ENCODE results near the gene MAP7D1. TPM values are rescaled to one million over a fixed set of nuclear protein-coding genes. Genes with fewer than 3 reads are reported as not detected.
A peak's percentile ranks its signal among the peaks of the same experiment; 100 is the strongest.
"Not testable (repeated sequence)": the region's sequence is repeated elsewhere in the genome, so short reads cannot be mapped to it uniquely, and the experiment has no call there.

The MAP7D1 gene
- total RNA-seq, 1 donor from 2014 or later: 183 TPM

DNA sequence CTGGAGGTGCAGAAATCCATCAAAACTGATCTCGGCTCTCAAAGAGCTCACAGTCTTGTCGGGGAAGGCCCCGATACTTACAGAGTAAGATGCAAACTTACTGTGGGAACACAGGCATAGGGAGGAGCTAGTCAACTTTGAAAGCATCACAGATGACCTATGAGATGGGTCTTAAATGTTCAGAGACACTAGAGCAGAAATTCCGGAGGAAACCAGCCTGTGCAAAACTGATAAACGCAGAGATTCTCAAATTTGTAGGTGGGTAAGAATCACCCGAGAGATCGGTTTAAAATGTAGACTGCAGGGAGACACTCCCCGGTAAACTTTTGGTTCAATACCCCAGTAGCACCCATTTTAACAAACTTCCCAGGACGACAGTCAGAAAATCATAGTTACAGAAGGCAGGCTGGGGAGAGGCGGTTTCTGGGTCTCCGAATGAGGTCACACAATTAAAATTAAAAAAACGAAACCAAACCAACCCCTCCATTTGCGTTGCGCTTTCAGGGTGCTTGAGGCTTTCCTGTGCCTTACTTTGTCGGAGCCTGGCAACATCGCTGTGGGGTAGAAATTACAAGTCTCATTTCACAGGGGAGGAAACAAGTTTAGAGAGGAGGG is 67.5 kb downstream of the MAP7D1 start:
- DNase-seq (ENCODE audit: low read depth): no peak
- Histone ChIP-seq H3K36me3 (ENCODE audit: control insufficient read depth, insufficient read depth, low read length) (no peaks in the 10 kb centered on the region), H3K27me3 (ENCODE audit: control insufficient read depth, insufficient read depth, low read length) (no peaks in the 10 kb centered on the region), H3K4me3 (ENCODE audit: low read depth, low read length) (peak overlapping the region; percentile 69)
- TF ChIP-seq, protein P1, sequence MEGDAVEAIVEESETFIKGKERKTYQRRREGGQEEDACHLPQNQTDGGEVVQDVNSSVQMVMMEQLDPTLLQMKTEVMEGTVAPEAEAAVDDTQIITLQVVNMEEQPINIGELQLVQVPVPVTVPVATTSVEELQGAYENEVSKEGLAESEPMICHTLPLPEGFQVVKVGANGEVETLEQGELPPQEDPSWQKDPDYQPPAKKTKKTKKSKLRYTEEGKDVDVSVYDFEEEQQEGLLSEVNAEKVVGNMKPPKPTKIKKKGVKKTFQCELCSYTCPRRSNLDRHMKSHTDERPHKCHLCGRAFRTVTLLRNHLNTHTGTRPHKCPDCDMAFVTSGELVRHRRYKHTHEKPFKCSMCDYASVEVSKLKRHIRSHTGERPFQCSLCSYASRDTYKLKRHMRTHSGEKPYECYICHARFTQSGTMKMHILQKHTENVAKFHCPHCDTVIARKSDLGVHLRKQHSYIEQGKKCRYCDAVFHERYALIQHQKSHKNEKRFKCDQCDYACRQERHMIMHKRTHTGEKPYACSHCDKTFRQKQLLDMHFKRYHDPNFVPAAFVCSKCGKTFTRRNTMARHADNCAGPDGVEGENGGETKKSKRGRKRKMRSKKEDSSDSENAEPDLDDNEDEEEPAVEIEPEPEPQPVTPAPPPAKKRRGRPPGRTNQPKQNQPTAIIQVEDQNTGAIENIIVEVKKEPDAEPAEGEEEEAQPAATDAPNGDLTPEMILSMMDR (IDR thresholded peaks at IDR 0.05; ENCODE audit: insufficient read depth, low read length, poor library complexity, severe bottlenecking): no peak

DNA sequence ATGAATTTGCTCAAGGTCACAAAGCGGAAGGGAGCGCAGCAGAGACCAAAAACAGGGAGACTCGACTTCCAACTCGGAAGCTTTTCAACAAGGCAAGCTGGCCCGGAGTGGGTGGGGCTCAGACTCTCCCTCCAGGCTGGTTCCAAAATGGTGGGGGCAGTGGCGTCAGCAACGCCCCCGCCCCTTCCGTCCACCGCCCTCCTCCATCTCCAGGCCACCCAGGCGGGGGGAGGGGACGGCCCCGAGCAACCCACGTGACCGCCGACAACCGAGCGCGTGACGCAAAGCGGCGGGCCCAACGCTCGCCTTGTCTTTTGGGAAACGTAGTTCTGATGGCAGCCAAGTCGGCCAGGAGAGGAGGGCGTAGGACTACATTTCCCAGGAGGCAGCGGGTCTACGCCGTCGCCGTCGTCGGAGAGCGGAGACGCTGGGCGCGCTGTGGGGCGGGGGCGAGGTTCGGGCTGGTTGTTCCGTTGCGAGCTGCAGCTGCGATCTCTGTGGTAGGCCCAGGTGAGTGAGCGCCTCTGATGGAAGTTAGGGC is 68.1 kb downstream of the MAP7D1 start, which contains the start of gene THRAP3:
THRAP3 (plus strand) TSS at position 448 of the 541 bp plus-strand sequence. CDS start 58,121 bp downstream, outside the sequence.
- peak; percentile 88 for DNase-seq (ENCODE audit: low read depth)
- H3K36me3 ChIP-seq (ENCODE audit: control insufficient read depth, insufficient read depth, low read length): no peaks in the 10 kb centered on the region
- no peaks in the 10 kb centered on the region for H3K27me3 ChIP-seq (ENCODE audit: control insufficient read depth, insufficient read depth, low read length)
- peak within 1 kb of the TSS; percentile 84 for H3K4me3 ChIP-seq (ENCODE audit: low read depth, low read length)
- TF ChIP-seq, protein P1 (IDR thresholded peaks at IDR 0.05; ENCODE audit: insufficient read depth, low read length, poor library complexity, severe bottlenecking): no peak

DNA sequence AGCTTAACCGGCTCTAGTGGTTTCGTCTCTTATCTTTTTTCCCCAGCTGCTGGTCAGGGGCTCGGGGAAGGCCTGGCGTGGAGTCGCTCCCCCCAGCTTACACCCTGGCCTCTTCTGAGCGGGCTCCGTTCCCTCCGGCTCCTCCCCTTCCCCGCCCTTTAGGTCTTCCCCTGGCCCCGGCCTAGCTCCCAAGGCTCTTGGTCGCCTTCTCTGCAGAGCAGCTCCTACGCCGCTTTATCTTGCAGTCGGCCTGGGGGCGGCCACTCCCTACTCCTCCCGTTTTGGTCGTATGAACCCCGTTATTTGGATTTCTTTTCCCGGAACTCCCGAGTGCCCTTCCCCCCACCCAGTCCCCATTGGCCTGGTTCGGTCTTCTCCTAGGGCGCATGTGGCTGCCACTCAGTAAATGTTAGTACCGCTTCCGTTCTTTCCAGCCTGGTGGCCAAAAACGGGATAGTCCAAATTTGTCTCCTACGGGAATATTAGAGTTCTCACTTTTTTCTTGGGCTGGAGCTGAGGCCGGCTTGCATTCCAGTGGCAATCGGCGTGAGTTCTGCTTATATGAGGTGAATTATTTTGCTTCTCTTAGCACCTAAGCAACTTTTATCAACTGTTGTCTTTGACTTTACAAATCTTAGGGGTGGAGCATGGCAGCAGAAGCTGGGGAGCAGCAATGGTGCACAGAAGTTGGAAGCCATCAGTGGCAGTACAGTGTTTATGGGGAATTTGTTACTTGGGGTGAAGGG is 68.8 kb downstream of the MAP7D1 start:
- Histone ChIP-seq H3K36me3 (ENCODE audit: control insufficient read depth, insufficient read depth, low read length) (no peaks in the 10 kb centered on the region), H3K27me3 (ENCODE audit: control insufficient read depth, insufficient read depth, low read length) (no peaks in the 10 kb centered on the region), H3K4me3 (ENCODE audit: low read depth, low read length) (peak overlapping the region; percentile 84)
- DNase-seq (ENCODE audit: low read depth): no peak
- TF ChIP-seq, protein P1 (IDR thresholded peaks at IDR 0.05; ENCODE audit: insufficient read depth, low read length, poor library complexity, severe bottlenecking): peak; percentile 36

DNA sequence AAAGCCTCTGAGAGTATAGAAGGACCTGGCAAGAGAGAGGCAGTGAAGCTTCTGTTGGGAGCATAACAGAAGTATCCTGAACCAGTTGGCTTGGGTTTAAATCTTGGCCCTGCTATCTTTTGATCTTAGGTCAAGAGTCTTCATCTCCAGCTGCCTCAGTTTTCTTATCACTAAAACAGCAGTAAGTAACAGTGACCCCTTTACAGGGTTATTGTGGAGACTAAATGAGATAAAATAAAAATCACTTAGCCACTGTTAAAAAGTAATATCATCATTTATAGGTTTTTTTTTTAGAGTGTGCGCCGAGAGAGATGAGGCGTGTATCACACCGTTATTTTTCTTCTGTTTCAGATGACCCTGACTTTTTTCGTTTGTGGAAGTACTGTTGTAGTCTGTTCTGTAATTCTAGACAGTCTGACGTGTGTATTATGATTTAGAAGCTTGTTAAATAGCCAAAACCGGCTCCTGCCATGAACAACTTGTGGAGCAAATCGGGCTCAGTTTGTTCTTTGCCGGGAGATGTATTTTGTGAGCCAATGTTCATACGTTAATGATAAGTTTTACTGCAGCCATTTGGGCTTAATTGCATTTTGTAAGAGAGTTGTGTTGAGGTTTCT is 69.4 kb downstream of the MAP7D1 start:
- no peak for DNase-seq (ENCODE audit: low read depth)
- TF ChIP-seq, protein P1 (IDR thresholded peaks at IDR 0.05; ENCODE audit: insufficient read depth, low read length, poor library complexity, severe bottlenecking): no peak

DNA sequence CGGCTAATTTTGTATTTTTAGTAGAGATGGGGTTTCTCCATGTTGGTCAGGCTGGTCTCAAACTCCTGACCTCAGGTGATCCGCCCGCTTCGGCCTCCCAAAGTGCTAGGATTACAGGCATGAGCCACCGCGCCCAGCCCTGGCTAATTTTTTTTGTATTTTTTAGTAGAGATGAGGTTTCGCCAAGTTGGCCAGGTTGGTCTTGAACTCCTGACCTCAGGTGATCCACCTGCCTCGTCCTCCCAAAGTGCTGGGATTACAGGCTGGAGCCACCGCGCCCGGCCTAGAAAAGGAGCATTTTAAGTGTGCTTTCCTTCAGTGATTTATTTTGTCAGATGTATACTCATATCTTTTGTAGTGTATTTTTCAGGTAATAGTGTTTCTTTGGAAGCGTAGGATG is 74.3 kb downstream of the MAP7D1 start:
- not testable (repeated sequence) for H3K27me3 ChIP-seq (ENCODE audit: control insufficient read depth, insufficient read depth, low read length); DNase-seq (ENCODE audit: low read depth); H3K36me3 ChIP-seq (ENCODE audit: control insufficient read depth, insufficient read depth, low read length); H3K4me3 ChIP-seq (ENCODE audit: low read depth, low read length)

More for the DNA sequence above, 69.4 kb downstream of the MAP7D1 start:
- Histone ChIP-seq H3K4me3 (ENCODE audit: low read depth, low read length) (peak overlapping the region; percentile 84), H3K27me3 (ENCODE audit: control insufficient read depth, insufficient read depth, low read length) (no peaks in the 10 kb centered on the region), H3K36me3 (ENCODE audit: control insufficient read depth, insufficient read depth, low read length) (no peaks in the 10 kb centered on the region)

Other genes starting within 250 kb of the MAP7D1 start
- gene AGO3, start 225.1 kb upstream of the MAP7D1 start, total RNA-seq: 9.9 and 10.6 TPM in 2 replicates
- 0.25 and 0.48 TPM in 2 replicates for gene TEKT2, start 72.1 kb upstream of the MAP7D1 start, total RNA-seq
- gene ADPRS, start 67.3 kb upstream of the MAP7D1 start, total RNA-seq: 66.5 and 70.3 TPM in 2 replicates
- gene COL8A2, start 30.9 kb upstream of the MAP7D1 start, total RNA-seq: 1.2 TPM in 2 replicates
- 105 TPM in 2 replicates for gene TRAPPC3, start 6.7 kb upstream of the MAP7D1 start, total RNA-seq
- 101 and 105 TPM in 2 replicates for gene THRAP3, start 68.3 kb downstream of the MAP7D1 start, total RNA-seq
- gene SH3D21, start 150.2 kb downstream of the MAP7D1 start, total RNA-seq: 1.7 and 1.9 TPM in 2 replicates
- gene EVA1B, start 167.5 kb downstream of the MAP7D1 start, total RNA-seq: 138 and 139 TPM in 2 replicates
- 35.6 and 37.4 TPM in 2 replicates for gene STK40, start 229.8 kb downstream of the MAP7D1 start, total RNA-seq
- 27.6 and 41.5 TPM in 2 replicates for gene LSM10, start 241.7 kb downstream of the MAP7D1 start, total RNA-seq

Data from kidney epithelial cell (primary cell).